Activated CD8-positive, alpha-beta memory T cell treated with anti-CD3 and anti-CD28 coated beads, Interleukin-2, amount 50 U/mL, for 48 hours (primary cell): Measurements from ENCODE around the gene OR2A12.
"Not testable (repeated sequence)": the region's sequence is repeated elsewhere in the genome, so short reads cannot be mapped to it uniquely, and the experiment has no call there.

ENCODE experiments used
- DNase-seq: peaks from one replicate; pipeline ENCODE4 v3.0.0-alpha.2; 2020

OR2A12 gene

GRCh38 chr7:144127714-144128334 is 41.7 kb downstream of the OR2A12 start:
- DNase-seq = peak; percentile 97

- DNase-seq = not testable (repeated sequence)
Measured at GRCh38 chr7:144129601-144130000, 43.5 kb downstream of the OR2A12 start.

- no peak for DNase-seq
Measured at GRCh38 chr7:144130730-144131129, 44.7 kb downstream of the OR2A12 start.

- DNase-seq = no peak
Measured at GRCh38 chr7:144132262-144132661, 46.2 kb downstream of the OR2A12 start.

GRCh38 chr7:144133307-144133706 is 47.2 kb downstream of the OR2A12 start:
- no peak for DNase-seq

GRCh38 chr7:144134116-144134515 is 48.0 kb downstream of the OR2A12 start:
- no peak for DNase-seq

GRCh38 chr7:144137501-144137900 is 51.4 kb downstream of the OR2A12 start:
- DNase-seq = no peak

- DNase-seq = no peak
Measured at GRCh38 chr7:144142187-144142586, 56.1 kb downstream of the OR2A12 start.

- DNase-seq = no peak
Measured at GRCh38 chr7:144144426-144144825, 58.3 kb downstream of the OR2A12 start.

- DNase-seq = no peak
Measured at GRCh38 chr7:144148224-144148827, 62.2 kb downstream of the OR2A12 start.
